ENCODE measurements around the gene DDIT4L.

DDIT4L gene

GRCh38 chr4:100189820-100190642 lies at the start of gene DDIT4L:
Gene DDIT4L (minus strand): TSS chr4:100190468. CDS start chr4:100189983, 485 bp downstream.
- H3K4me3 ChIP-seq (ENCODE audit: low read depth, low read length), result no peak within 1 kb of the TSS
- TF ChIP-seq CTCF (IDR thresholded peaks at IDR 0.05; ENCODE audit: borderline replicate concordance, insufficient read depth, low read depth, low read length), result no peak

- no peak overlapping the region for H3K4me3 ChIP-seq (ENCODE audit: low read depth, low read length)
- TF ChIP-seq CTCF (IDR thresholded peaks at IDR 0.05; ENCODE audit: borderline replicate concordance, insufficient read depth, low read depth, low read length), result no peak
Observed at GRCh38 chr4:100240008-100240407, 49.7 kb upstream of the DDIT4L start.

GRCh38 chr4:100224721-100225120 lies 34.5 kb upstream of the DDIT4L start:
- H3K4me3 ChIP-seq (ENCODE audit: low read depth, low read length), result no peak overlapping the region
- no peak for TF ChIP-seq CTCF (IDR thresholded peaks at IDR 0.05; ENCODE audit: borderline replicate concordance, insufficient read depth, low read depth, low read length)

- no peak for TF ChIP-seq CTCF (IDR thresholded peaks at IDR 0.05; ENCODE audit: borderline replicate concordance, insufficient read depth, low read depth, low read length)
- no peak overlapping the region for H3K4me3 ChIP-seq (ENCODE audit: low read depth, low read length)
Observed at GRCh38 chr4:100224160-100224559, 33.9 kb upstream of the DDIT4L start.

- H3K4me3 ChIP-seq (ENCODE audit: low read depth, low read length), result no peak overlapping the region
- no peak for TF ChIP-seq CTCF (IDR thresholded peaks at IDR 0.05; ENCODE audit: borderline replicate concordance, insufficient read depth, low read depth, low read length)
Observed at GRCh38 chr4:100208964-100209363, 18.7 kb upstream of the DDIT4L start.

GRCh38 chr4:100208459-100208858 lies 18.2 kb upstream of the DDIT4L start:
- TF ChIP-seq CTCF (IDR thresholded peaks at IDR 0.05; ENCODE audit: borderline replicate concordance, insufficient read depth, low read depth, low read length), result no peak
- no peak overlapping the region for H3K4me3 ChIP-seq (ENCODE audit: low read depth, low read length)

GRCh38 chr4:100206850-100207249 lies 16.6 kb upstream of the DDIT4L start:
- no peak overlapping the region for H3K4me3 ChIP-seq (ENCODE audit: low read depth, low read length)
- no peak for TF ChIP-seq CTCF (IDR thresholded peaks at IDR 0.05; ENCODE audit: borderline replicate concordance, insufficient read depth, low read depth, low read length)

Measured in GM12875 (cell line).